ENCODE data around the gene ADAMTS12.

DNA sequence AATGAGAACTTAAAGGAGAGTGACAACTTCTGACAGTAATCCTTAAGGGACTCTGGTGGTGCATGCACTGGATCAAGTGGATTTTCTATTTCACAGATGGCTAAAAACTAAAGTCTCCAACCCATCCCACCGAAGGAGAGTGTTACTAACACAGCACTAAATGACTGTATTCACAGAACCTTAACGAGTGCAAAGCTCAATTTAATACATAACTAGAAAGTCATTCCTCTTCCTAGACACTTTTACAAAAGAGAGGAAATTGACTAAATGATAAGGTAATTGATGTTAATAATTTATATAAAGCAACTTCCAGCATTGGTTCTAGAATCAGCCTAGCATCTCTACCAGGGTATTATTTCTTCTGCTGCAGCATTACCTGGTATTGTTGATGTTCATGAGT lies 189.8 kb downstream of the ADAMTS12 start:
- TF ChIP-seq ZBTB12 (CRISPR knock-in tag; IDR thresholded peaks at IDR 0.05) (no peak), GABPB1 (CRISPR knock-in tag; IDR thresholded peaks at IDR 0.05) (no peak), GTF2F1 (IDR thresholded peaks at IDR 0.05; ENCODE audit: low read depth, low read length) (no peak), POLR2AphosphoS5 (IDR thresholded peaks at IDR 0.05; ENCODE audit: control insufficient read depth, insufficient read depth, low read depth, low read length) (no peak), GATAD2B (IDR thresholded peaks at IDR 0.05; ENCODE audit: borderline replicate concordance) (no peak), TOE1 (IDR thresholded peaks at IDR 0.05; ENCODE audit: borderline replicate concordance) (no peak), TOE1 (CRISPR knock-in tag; IDR thresholded peaks at IDR 0.05; ENCODE audit: borderline replicate concordance, low read depth) (no peak), EGR1 (conservative IDR thresholded peaks at IDR 0.05) (no peak)
- TF ChIP-seq, protein P1, sequence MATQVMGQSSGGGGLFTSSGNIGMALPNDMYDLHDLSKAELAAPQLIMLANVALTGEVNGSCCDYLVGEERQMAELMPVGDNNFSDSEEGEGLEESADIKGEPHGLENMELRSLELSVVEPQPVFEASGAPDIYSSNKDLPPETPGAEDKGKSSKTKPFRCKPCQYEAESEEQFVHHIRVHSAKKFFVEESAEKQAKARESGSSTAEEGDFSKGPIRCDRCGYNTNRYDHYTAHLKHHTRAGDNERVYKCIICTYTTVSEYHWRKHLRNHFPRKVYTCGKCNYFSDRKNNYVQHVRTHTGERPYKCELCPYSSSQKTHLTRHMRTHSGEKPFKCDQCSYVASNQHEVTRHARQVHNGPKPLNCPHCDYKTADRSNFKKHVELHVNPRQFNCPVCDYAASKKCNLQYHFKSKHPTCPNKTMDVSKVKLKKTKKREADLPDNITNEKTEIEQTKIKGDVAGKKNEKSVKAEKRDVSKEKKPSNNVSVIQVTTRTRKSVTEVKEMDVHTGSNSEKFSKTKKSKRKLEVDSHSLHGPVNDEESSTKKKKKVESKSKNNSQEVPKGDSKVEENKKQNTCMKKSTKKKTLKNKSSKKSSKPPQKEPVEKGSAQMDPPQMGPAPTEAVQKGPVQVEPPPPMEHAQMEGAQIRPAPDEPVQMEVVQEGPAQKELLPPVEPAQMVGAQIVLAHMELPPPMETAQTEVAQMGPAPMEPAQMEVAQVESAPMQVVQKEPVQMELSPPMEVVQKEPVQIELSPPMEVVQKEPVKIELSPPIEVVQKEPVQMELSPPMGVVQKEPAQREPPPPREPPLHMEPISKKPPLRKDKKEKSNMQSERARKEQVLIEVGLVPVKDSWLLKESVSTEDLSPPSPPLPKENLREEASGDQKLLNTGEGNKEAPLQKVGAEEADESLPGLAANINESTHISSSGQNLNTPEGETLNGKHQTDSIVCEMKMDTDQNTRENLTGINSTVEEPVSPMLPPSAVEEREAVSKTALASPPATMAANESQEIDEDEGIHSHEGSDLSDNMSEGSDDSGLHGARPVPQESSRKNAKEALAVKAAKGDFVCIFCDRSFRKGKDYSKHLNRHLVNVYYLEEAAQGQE (IDR thresholded peaks at IDR 0.05; ENCODE audit: borderline replicate concordance) = no peak
- TF ChIP-seq, protein P1 (CRISPR knock-in tag; IDR thresholded peaks at IDR 0.05; ENCODE audit: low read depth) = no peak
- TF ChIP-seq, protein P2, sequence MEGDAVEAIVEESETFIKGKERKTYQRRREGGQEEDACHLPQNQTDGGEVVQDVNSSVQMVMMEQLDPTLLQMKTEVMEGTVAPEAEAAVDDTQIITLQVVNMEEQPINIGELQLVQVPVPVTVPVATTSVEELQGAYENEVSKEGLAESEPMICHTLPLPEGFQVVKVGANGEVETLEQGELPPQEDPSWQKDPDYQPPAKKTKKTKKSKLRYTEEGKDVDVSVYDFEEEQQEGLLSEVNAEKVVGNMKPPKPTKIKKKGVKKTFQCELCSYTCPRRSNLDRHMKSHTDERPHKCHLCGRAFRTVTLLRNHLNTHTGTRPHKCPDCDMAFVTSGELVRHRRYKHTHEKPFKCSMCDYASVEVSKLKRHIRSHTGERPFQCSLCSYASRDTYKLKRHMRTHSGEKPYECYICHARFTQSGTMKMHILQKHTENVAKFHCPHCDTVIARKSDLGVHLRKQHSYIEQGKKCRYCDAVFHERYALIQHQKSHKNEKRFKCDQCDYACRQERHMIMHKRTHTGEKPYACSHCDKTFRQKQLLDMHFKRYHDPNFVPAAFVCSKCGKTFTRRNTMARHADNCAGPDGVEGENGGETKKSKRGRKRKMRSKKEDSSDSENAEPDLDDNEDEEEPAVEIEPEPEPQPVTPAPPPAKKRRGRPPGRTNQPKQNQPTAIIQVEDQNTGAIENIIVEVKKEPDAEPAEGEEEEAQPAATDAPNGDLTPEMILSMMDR (IDR thresholded peaks at IDR 0.05 in 2 of 3, conservative IDR thresholded peaks at IDR 0.05 in 1 of 3; ENCODE audit: insufficient read depth in 2 of 3, low read depth in 1 of 3, low read length in 3 of 3) = no peak
- TF ChIP-seq, protein P3, sequence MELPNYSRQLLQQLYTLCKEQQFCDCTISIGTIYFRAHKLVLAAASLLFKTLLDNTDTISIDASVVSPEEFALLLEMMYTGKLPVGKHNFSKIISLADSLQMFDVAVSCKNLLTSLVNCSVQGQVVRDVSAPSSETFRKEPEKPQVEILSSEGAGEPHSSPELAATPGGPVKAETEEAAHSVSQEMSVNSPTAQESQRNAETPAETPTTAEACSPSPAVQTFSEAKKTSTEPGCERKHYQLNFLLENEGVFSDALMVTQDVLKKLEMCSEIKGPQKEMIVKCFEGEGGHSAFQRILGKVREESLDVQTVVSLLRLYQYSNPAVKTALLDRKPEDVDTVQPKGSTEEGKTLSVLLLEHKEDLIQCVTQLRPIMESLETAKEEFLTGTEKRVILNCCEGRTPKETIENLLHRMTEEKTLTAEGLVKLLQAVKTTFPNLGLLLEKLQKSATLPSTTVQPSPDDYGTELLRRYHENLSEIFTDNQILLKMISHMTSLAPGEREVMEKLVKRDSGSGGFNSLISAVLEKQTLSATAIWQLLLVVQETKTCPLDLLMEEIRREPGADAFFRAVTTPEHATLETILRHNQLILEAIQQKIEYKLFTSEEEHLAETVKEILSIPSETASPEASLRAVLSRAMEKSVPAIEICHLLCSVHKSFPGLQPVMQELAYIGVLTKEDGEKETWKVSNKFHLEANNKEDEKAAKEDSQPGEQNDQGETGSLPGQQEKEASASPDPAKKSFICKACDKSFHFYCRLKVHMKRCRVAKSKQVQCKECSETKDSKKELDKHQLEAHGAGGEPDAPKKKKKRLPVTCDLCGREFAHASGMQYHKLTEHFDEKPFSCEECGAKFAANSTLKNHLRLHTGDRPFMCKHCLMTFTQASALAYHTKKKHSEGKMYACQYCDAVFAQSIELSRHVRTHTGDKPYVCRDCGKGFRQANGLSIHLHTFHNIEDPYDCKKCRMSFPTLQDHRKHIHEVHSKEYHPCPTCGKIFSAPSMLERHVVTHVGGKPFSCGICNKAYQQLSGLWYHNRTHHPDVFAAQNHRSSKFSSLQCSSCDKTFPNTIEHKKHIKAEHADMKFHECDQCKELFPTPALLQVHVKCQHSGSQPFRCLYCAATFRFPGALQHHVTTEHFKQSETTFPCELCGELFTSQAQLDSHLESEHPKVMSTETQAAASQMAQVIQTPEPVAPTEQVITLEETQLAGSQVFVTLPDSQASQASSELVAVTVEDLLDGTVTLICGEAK (IDR thresholded peaks at IDR 0.05) = no peak
- TF ChIP-seq, protein P3 (CRISPR knock-in tag; IDR thresholded peaks at IDR 0.05) = no peak
